Colonic mucosa (tissue), 4 donors: Measurements from ENCODE around the gene NUDT1. TPM values are rescaled to one million over a fixed set of nuclear protein-coding genes. Genes with fewer than 3 reads are reported as not detected.

Experiments
- DNase-seq: peaks from one replicate; pipeline ENCODE4 v3.0.0-alpha.2; 2020
- H3K27ac ChIP-seq: fragments of 200-600 bp; one replicate; pipeline ENCODE4 v1.8.0; 2021
- H3K27me3 ChIP-seq: fragments of 200-600 bp; one replicate; pipeline ENCODE4 v1.8.0; 2021
- H3K36me3 ChIP-seq: fragments of 200-600 bp; one replicate; pipeline ENCODE4 v1.8.0; 2021
- H3K4me1 ChIP-seq: fragments of 200-600 bp; one replicate; pipeline ENCODE4 v1.8.0; 2021; ENCODE audit warnings: mild to moderate bottlenecking
- H3K4me3 ChIP-seq: fragments of 200-600 bp; one replicate; pipeline ENCODE4 v1.8.0; 2021
- H3K9ac ChIP-seq, 2 donors: one replicate each; pipeline ENCODE4 v1.7.0; 2013; ENCODE audit warnings: control low read depth in 2 of 2, low read depth in 2 of 2, low read length in 2 of 2
- H3K9me3 ChIP-seq: fragments of 200-600 bp; one replicate; pipeline ENCODE4 v1.8.0; 2021
- CTCF ChIP-seq: fragments of 200-600 bp; IDR thresholded peaks from one replicate; pipeline ENCODE4 v1.8.0; 2022; ENCODE audit warnings: antibody characterized with exemption, mild to moderate bottlenecking
- intact Hi-C: fragments of 100-400 bp; cut with DNase I; formaldehyde crosslinking; loops from one replicate; pipeline ENCODE4 v1.14.1; 2022
- total RNA-seq, 2 donors: library from RNA; stranded (reverse); fragmentation: NEBNext Ultra II Directional in 1 of 2; extraction: Animal tissue kit (Norgen Biotek cat#: 25700) in 1 of 2; gene quantifications; one replicate each; pipeline ENCODE4 v1.2.1, GENCODE V29; 2021
- donor health status: healthy.
- donor health status: DM: no; HTN: no; CAD: no.
- donor health status: DM: no; HTN: no; CAD: no.

NUDT1 gene
- total RNA-seq, 2 donors from 2014 or later, result 15.0 to 51.6 TPM

- TF ChIP-seq CTCF, result no peak
- H3K9me3 ChIP-seq, result no peaks in the 10 kb centered on the region
- H3K36me3 ChIP-seq, result no peaks in the 10 kb centered on the region
- no peak overlapping the region for H3K4me3 ChIP-seq
- intact Hi-C loops, result loop anchor here (10.0 kb wide), 1 partner anchor 625 kb away; the partner anchor contains the start of gene PSMG3
- no peak for DNase-seq
- no peaks in the 10 kb centered on the region for H3K4me1 ChIP-seq
- H3K9ac ChIP-seq, result no peak overlapping the region
- H3K27ac ChIP-seq, result no peak overlapping the region
- H3K27me3 ChIP-seq, result no peaks in the 10 kb centered on the region
These were observed 42.0 kb upstream of the NUDT1 start for GRCh38 chr7:2199956-2200583.

GRCh38 chr7:2200584-2200980 lies 41.4 kb upstream of the NUDT1 start:
- Histone ChIP-seq H3K36me3 (no peaks in the 10 kb centered on the region), H3K27me3 (no peaks in the 10 kb centered on the region), H3K9me3 (no peaks in the 10 kb centered on the region), H3K9ac (no peak overlapping the region), H3K4me1 (no peaks in the 10 kb centered on the region), H3K27ac (no peak overlapping the region), H3K4me3 (no peak overlapping the region)
- TF ChIP-seq CTCF, result no peak
- intact Hi-C loops, result loop anchor here (10.0 kb wide), 1 partner anchor 626 kb away; the partner anchor contains the start of gene PSMG3
- no peak for DNase-seq

- intact Hi-C loops, result loop anchor here (10.0 kb wide), 1 partner anchor 626 kb away; the partner anchor contains the start of gene PSMG3
- no peaks in the 10 kb centered on the region for H3K27me3 ChIP-seq
- H3K4me1 ChIP-seq, result no peaks in the 10 kb centered on the region
- H3K4me3 ChIP-seq, result no peak overlapping the region
- H3K9me3 ChIP-seq, result no peaks in the 10 kb centered on the region
- H3K9ac ChIP-seq, result no peak overlapping the region
- H3K36me3 ChIP-seq, result no peaks in the 10 kb centered on the region
- no peak for DNase-seq
- no peak for TF ChIP-seq CTCF
- H3K27ac ChIP-seq, result no peak overlapping the region
These were observed 40.9 kb upstream of the NUDT1 start for GRCh38 chr7:2201128-2201527.

- no peaks in the 10 kb centered on the region for H3K27me3 ChIP-seq
- no peaks in the 10 kb centered on the region for H3K4me1 ChIP-seq
- no peaks in the 10 kb centered on the region for H3K36me3 ChIP-seq
- H3K27ac ChIP-seq, result no peak overlapping the region
- DNase-seq, result no peak
- no peak overlapping the region for H3K9ac ChIP-seq
- no peak for TF ChIP-seq CTCF
- H3K4me3 ChIP-seq, result no peak overlapping the region
- intact Hi-C loops, result loop anchor here (10.0 kb wide), 1 partner anchor 627 kb away; the partner anchor contains the start of gene PSMG3
- H3K9me3 ChIP-seq, result no peaks in the 10 kb centered on the region
These were observed 40.2 kb upstream of the NUDT1 start for GRCh38 chr7:2201686-2202360.

GRCh38 chr7:2202361-2202761 lies 39.7 kb upstream of the NUDT1 start:
- no peak overlapping the region for H3K27ac ChIP-seq
- no peak for DNase-seq
- no peak overlapping the region for H3K9ac ChIP-seq
- H3K27me3 ChIP-seq, result no peaks in the 10 kb centered on the region
- intact Hi-C loops, result loop anchor here (10.0 kb wide), 1 partner anchor 628 kb away; the partner anchor contains the start of gene PSMG3
- no peaks in the 10 kb centered on the region for H3K4me1 ChIP-seq
- no peak overlapping the region for H3K4me3 ChIP-seq
- TF ChIP-seq CTCF, result no peak
- no peaks in the 10 kb centered on the region for H3K9me3 ChIP-seq
- H3K36me3 ChIP-seq, result no peaks in the 10 kb centered on the region
